Ramos (cell line): ENCODE measurements around the gene IFI35.

Experiments
- in situ Hi-C: fragments of 300-500 bp; cut with MboI; formaldehyde crosslinking; loops from one replicate; pipeline ENCODE4 v1.14.3; 2022; ENCODE audit warnings: low sequenced_read_pairs; ENCODE audit not compliant: unreplicated experiment

IFI35 gene

DNA sequence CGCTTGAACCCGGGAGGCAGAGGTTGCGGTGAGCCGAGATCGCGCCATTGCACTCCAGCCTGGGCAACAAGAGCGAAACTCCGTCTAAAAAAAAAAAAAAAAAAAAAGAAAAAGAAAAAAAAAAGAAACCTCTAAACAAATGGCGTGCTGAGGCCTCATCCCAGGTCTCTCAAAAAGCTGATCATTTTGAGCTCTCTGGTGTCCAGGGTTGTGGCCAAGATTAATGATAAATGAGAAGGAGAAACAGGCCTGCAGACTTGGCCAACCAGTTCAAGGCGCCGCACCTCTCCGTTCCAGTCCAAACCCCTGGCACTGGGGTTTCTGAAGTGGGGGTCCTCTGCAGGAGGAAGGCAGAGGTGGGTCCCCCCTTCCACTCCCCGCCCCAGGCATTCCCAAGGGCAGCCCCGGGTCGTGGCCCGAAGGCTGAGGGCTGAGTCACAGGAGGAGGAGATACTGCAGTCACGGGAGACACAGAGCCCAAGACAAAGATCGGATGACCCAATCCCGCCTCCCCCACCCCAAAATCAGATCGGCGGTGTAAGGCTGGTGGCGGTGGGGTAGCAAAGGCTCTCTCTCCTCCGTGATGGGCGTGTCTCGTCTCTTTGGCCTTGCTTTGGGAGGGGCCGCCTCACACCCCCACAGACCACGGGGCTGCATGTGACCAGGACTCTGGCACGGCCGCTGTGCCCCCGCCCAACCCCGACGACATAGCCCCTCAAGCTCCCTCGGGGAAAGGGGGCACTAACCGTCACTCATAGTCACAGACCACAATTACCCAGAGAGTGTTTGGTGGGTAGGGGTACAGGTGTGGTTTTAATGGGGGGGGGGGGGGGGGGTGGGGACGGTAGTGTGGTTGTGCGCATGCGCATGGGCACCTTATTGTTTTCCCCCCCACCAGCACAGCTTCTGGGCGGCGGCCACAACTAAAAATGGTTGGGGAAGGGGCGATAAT is 14.5 kb downstream of the IFI35 start:
- in situ Hi-C loops, result no loop called here

- in situ Hi-C loops, result no loop called here
Observed at GRCh38 chr17:43021741-43022512, 15.3 kb downstream of the IFI35 start, which contains the start of gene VAT1. Gene VAT1, minus strand, starts transcription at chr17:43022385. Its CDS starts 63 bp downstream, at chr17:43022322.

DNA sequence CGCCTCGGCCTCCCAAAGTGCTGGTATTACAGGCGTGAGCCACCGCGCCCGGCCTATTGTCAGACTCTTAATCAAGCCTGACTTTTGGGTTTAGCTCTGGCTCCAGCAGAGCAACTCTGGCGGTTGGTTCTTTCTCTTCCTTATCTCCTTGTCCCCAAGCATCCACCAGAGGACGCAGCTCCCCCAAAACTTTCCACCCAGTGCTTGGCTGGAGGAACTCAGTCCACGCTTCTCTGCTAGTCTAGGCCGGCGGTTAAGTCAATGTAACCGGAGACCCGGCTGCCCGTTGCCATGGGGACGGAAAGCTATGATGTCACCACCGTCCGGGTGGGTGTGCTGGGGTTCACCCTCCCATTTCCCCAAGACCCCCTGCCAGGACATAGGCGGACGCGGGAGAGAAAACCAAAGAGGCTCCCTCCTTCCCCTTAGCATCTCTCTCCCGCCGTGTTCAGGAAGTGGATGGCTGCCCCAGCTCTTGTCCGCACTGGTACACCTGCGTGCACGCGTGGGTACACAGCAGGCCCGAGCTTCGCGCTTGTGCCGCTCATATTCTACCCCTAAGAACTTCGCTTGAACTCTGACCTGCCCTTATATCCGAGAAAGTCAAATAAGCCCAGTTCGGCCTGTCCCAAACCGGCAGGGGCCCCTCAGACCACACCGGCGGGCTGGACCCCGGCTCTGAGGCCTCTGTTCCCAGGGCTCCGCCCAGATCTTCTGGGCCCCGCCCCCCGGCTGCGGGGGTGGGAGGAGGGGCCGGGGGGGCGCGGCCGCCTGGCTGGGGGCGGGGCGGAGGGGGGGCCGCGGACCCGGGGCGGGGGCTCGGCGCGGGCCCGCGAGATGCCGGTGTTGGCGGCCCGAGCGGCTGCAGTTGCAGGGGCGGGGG is 18.1 kb downstream of the IFI35 start, which contains the start of gene RND2:
RND2 (plus strand) TSS at position 825 of the 883 bp plus-strand sequence. CDS start 117 bp downstream, outside the sequence.
- in situ Hi-C loops, result no loop called here

DNA sequence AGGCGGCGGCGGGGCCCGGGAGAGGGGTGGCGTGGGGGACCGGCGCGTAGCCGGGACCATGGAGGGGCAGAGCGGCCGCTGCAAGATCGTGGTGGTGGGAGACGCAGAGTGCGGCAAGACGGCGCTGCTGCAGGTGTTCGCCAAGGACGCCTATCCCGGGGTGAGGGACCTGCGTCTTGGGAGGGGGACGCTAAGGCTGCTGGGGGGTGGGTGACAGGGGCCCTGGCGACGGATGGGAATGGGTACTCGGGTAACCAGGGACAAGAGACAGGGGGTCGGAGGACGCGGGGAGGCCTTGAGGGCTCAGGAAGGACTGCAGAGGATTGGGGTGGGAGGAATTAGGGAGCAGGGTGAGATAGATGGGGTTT is 18.7 kb downstream of the IFI35 start:
- in situ Hi-C loops, result no loop called here

GRCh38 chr17:43025766-43026537 is 19.4 kb downstream of the IFI35 start:
- in situ Hi-C loops, result no loop called here

DNA sequence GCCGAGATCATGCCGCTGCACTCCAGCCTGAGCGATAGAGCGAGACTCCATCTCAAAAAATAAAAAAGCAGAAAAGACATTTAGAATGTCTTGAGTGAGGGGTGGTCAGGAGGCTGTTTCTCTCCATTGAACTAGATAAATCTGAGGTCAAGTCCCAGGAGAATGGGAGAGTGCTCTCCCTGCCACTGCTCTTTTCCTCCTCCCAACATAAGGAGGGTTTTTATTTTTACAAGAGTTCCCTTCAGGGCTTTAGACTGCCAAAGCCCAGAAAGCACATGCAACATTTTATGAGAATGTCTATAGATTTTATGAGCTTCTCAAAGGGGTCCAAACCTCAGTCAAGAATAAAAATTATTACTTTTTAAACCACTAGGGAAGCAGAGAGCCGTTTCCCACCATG is 20.0 kb downstream of the IFI35 start:
- in situ Hi-C loops, result no loop called here

GRCh38 chr17:43027091-43028032 is 20.8 kb downstream of the IFI35 start:
- in situ Hi-C loops, result no loop called here

- in situ Hi-C loops, result no loop called here
Observed at GRCh38 chr17:43028221-43028861, 21.8 kb downstream of the IFI35 start.

DNA sequence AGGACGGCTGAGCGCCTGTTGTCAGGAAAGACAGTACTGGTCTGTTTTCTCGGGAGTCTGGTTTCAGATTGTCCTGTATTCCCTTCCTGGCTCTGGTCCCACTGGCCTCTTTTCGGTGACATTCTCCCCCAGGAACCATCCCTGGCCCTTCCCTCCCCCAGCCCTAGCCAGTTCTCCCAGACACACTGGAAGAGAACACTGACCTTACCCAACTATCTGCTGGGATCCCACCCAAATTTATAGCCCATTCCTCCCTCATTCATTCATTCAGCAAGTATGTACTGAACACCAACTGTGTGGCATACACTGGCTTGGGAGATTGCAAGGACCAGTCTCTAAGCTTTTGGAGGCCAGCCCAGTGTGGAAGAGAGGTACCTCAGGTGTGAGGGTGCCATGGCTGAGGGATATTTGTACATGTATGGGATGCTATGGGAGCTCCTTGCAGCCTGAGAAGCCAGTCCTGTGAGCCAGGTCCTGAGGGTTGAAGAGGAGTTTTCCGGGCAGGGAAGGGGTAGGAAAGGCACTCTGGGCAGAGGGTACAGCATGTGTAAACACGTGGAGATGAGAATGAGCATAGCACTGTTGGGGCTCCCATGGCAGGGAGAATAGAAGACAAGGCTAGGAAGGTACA is 23.7 kb downstream of the IFI35 start:
- in situ Hi-C loops, result no loop called here

DNA sequence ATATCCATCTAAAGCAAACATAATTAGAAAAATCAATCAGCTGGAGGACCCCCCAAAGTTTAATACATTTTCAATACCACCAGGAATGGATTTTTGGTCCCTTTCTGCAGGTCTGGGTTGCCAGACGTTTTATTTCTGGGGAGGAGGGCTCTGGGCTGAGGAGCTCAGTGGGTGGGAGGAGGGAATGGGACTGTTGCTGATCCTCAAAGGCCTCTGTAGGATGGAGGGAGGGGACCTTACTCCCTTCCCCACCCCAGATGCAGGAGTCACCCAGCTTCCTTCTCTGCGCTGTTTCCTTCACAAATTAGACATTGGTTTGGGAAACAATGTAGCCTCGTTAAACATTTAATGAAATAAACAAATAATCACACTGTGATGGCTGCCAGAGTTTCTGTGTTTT is 25.1 kb downstream of the IFI35 start:
- in situ Hi-C loops, result no loop called here

DNA sequence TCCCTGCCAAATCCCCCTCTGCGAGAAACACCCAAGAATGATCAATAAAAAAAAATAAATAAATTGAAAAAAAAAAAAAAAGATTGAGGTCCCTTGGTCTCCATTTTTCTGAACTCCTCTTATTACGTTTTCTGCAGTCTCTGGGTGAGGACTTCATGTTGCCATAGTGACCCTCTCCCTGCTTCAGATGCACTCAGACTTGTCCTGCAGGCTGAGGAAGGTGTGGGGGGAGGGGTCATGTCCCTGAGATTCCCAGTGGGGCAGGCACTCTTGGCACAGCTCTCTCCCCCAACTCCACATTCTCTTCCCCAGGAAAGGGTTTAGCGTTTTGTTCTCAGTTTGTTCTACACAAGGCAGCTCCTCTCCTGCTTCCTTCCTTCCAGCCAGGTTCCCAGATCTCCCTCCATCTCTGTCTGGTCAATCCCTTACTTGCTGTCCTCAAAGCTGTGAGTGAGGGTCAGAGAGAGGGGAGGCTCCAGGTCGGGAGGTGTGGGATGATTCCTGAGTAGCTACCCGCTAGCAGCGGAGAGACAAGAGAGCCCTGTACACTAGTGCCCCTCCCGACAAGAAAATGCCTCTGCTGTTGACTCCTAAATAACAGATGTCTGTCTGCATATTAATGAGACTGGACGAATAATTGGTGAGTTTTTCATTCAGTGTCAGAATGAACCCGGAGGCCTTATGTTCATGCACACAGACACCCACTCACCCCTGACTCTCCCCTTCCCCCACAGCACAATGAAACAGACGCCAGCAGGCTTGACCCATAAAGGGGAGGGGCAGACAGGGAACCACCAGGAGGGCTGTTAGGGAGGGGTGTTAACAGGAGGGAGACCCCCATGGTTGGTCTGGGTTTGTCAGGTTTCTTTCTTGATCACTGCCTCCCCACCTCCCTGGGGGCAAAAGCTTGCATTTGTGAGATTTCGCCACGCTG is 27.6 kb downstream of the IFI35 start:
- in situ Hi-C loops, result no loop called here

DNA sequence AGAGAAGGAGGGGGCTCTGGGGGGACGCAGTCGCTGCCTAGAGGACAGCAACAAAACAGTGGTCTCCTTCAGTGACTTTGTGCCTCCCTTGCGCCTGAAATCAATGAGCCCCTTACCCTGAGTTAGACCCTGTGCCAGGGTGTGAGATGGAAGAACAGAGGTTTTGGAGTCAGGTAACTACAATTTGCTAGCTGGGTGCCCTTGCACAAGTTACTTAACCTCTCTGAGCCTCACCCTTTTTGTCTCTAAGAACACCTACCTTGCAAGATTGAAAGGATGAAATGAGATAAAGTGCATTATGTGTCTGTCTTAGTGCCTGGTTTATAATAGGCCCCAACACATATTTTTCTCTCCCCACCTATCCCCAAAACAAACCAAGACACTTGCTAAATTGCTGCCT is 28.3 kb downstream of the IFI35 start:
- in situ Hi-C loops, result no loop called here

GRCh38 chr17:43039646-43040045 is 33.1 kb downstream of the IFI35 start:
- in situ Hi-C loops, result no loop called here

DNA sequence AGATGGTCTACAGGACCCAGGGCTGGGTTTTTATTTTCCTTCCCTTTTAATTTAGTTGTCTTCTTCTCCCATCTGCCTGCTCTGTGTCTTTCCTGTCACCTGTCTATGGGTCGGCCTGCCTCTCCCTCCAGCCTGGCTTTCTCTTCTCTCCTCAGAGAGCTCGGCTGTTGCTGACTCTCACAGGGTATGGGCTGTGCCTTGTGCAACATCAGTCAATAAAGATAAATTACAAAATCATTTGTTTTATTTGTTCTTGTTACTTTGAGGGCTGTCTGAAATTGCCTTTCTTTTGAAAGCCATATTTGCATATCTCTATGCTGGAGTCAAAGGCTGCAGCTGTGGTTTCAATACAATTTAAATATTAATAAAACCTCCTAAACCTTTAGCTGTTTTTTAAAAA is 34.1 kb downstream of the IFI35 start:
- in situ Hi-C loops, result no loop called here

- in situ Hi-C loops, result no loop called here
Observed at GRCh38 chr17:43042025-43042628, 35.5 kb downstream of the IFI35 start.

GRCh38 chr17:43043307-43043706 is 36.7 kb downstream of the IFI35 start:
- in situ Hi-C loops, result no loop called here
